ENCODE measurements around the gene ANGPTL7.
"Not testable (repeated sequence)": the region's sequence is repeated elsewhere in the genome, so short reads cannot be mapped to it uniquely, and the experiment has no call there.

Gene ANGPTL7

GRCh38 chr1:11169202-11169601, 20.0 kb upstream of the ANGPTL7 start:
- DNase-seq = no peak

GRCh38 chr1:11170102-11170501, 19.1 kb upstream of the ANGPTL7 start:
- DNase-seq = no peak

GRCh38 chr1:11174261-11174942, 14.8 kb upstream of the ANGPTL7 start:
- DNase-seq = peak in 1 of 14 donors; percentile 69

- DNase-seq = no peak
Observed at GRCh38 chr1:11175461-11175860, 13.7 kb upstream of the ANGPTL7 start.

GRCh38 chr1:11176081-11176706, 13.0 kb upstream of the ANGPTL7 start:
- no peak for DNase-seq

GRCh38 chr1:11178021-11179015, 10.8 kb upstream of the ANGPTL7 start:
- peak in 2 of 14 donors; percentile 8 to 16 for DNase-seq

GRCh38 chr1:11179125-11179524, 10.0 kb upstream of the ANGPTL7 start:
- DNase-seq = no peak

- DNase-seq = not testable (repeated sequence)
Observed at GRCh38 chr1:11179749-11180148, 9.4 kb upstream of the ANGPTL7 start.

GRCh38 chr1:11180342-11180744, 8.8 kb upstream of the ANGPTL7 start:
- no peak for DNase-seq

GRCh38 chr1:11182884-11183283, 6.3 kb upstream of the ANGPTL7 start:
- no peak for DNase-seq

GRCh38 chr1:11184973-11185372, 4.2 kb upstream of the ANGPTL7 start:
- no peak for DNase-seq

GRCh38 chr1:11187000-11187399, 2.2 kb upstream of the ANGPTL7 start:
- DNase-seq = peak in 1 of 14 donors; percentile 52

GRCh38 chr1:11187494-11187893, 1.7 kb upstream of the ANGPTL7 start:
- peak in 1 of 14 donors; percentile 59 for DNase-seq

- peak in 1 of 14 donors; percentile 29 for DNase-seq
Observed at GRCh38 chr1:11187931-11188330, 1.2 kb upstream of the ANGPTL7 start.

GRCh38 chr1:11188381-11188780, 774 bp upstream of the ANGPTL7 start:
- no peak for DNase-seq

GRCh38 chr1:11193376-11193775, 4.2 kb downstream of the ANGPTL7 start:
- peak in 1 of 14 donors; percentile 74 for DNase-seq

GRCh38 chr1:11194407-11195176, 5.4 kb downstream of the ANGPTL7 start:
- peak in 1 of 14 donors; percentile 43 for DNase-seq

GRCh38 chr1:11196945-11197344, 7.8 kb downstream of the ANGPTL7 start:
- DNase-seq = no peak

- DNase-seq = no peak
Observed at GRCh38 chr1:11197359-11197758, 8.2 kb downstream of the ANGPTL7 start.

- DNase-seq = no peak
Observed at GRCh38 chr1:11198257-11198656, 9.1 kb downstream of the ANGPTL7 start.

- DNase-seq = peak in 12 of 14 donors; percentile 29 to 99 (median 50)
Observed at GRCh38 chr1:11198851-11199594, 9.9 kb downstream of the ANGPTL7 start.

All from C1 segment of cervical spinal cord (tissue), 14 donors.